Raji (cell line): ENCODE data around the gene TMPRSS3.

ENCODE experiments used
- POLR2A ChIP-seq: IDR thresholded peaks from 2 replicates; pipeline ENCODE4 v1.6.1; 2011; ENCODE audit warnings: low read depth, low read length, control low read depth; ENCODE audit not compliant: insufficient read depth

Gene TMPRSS3

GRCh38 chr21:42374864-42375499, 20.9 kb downstream of the TMPRSS3 start:
- TF ChIP-seq POLR2A = no peak

GRCh38 chr21:42374457-42374856, 21.4 kb downstream of the TMPRSS3 start:
- no peak for TF ChIP-seq POLR2A

- TF ChIP-seq POLR2A = no peak
Observed at GRCh38 chr21:42373908-42374455, 21.9 kb downstream of the TMPRSS3 start.

- TF ChIP-seq POLR2A = no peak
Observed at GRCh38 chr21:42373196-42373907, 22.5 kb downstream of the TMPRSS3 start.

- TF ChIP-seq POLR2A = no peak
Observed at GRCh38 chr21:42370894-42371654, 24.8 kb downstream of the TMPRSS3 start.

GRCh38 chr21:42369821-42370220, 26.0 kb downstream of the TMPRSS3 start:
- TF ChIP-seq POLR2A = no peak

- no peak for TF ChIP-seq POLR2A
Observed at GRCh38 chr21:42367367-42368165, 28.3 kb downstream of the TMPRSS3 start.

- no peak for TF ChIP-seq POLR2A
Observed at GRCh38 chr21:42366292-42367010, 29.4 kb downstream of the TMPRSS3 start, which contains the start of gene TFF1. Gene TFF1 (minus strand): TSS chr21:42366535. CDS start chr21:42366495, 40 bp downstream.

- no peak for TF ChIP-seq POLR2A
Observed at GRCh38 chr21:42365770-42366169, 30.1 kb downstream of the TMPRSS3 start.

- TF ChIP-seq POLR2A = no peak
Observed at GRCh38 chr21:42364304-42364865, 31.5 kb downstream of the TMPRSS3 start.

- TF ChIP-seq POLR2A = no peak
Observed at GRCh38 chr21:42363312-42363711, 32.5 kb downstream of the TMPRSS3 start.

GRCh38 chr21:42362700-42363099, 33.2 kb downstream of the TMPRSS3 start:
- TF ChIP-seq POLR2A = no peak

- no peak for TF ChIP-seq POLR2A
Observed at GRCh38 chr21:42362198-42362597, 33.7 kb downstream of the TMPRSS3 start.

GRCh38 chr21:42361286-42361685, 34.6 kb downstream of the TMPRSS3 start:
- TF ChIP-seq POLR2A = no peak
